GM19328 (cell line): ENCODE results near the gene GINS3.
A peak's percentile ranks its signal among the peaks of the same experiment; 100 is the strongest.

ENCODE experiments used
- ATAC-seq: cut with Tn5 transposase; IDR thresholded peaks from one replicate; pipeline ENCODE4 v1.9.1; 2021; ENCODE audit warnings: mild to moderate bottlenecking, moderate library complexity; ENCODE audit not compliant: unreplicated experiment

Gene GINS3

DNA sequence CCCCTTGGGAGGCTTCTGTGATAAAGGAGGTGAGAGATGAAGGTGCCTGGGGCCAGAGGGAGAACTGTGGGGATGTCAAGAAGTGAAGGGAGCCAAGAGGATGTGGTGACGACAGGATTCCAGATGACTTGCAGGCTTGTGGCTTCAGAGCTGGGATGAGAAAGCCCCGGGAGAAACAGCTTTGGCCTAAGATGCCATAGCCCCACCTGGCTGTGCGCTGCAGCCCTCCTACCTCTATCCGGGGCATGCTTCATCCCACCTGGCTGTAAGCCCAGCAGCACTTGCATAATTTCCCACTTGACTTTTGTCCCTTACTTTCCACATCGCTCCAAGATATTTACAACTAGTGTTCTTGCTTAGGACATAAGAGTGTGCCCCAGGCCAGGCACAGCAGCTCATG is 29.3 kb downstream of the GINS3 start:
- no peak for ATAC-seq

DNA sequence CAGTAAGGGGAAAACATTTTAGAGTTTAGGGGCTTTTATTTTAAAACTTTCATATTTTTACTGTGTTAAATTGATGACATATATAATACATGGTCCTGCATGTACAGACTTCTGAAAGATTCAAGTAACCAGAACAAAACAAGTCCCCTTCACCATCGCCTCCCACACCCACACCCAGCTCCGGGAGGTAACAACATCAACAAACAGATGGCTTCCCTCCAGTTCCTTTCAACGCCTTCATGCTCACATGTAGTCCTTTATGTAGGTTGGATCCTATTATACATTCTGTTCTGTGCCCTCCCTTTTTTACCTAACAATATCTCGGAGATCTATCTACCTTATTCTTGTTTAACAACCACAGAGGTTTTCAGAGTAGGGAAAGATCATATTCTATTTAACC is 30.5 kb downstream of the GINS3 start:
- no peak for ATAC-seq

DNA sequence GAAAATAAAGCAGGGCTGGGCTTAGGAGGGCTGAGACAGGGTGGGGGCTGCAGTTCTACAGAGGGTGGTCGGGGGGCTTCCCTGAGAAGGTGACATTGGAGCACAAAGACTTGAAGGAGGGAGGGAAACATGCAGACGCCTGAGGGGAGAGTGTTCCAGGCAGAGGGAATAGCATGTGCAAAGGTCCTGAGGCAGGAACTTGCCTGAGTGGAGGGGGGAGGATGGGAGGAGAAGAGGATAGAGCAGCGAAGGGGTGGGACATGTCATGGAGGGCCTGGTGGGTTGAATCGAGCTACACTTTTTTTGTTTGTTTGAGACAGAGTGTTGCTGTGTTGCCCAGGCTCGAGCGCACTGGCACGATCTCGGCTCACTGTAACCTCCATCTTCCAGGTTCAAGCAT is 33.0 kb downstream of the GINS3 start:
- no peak for ATAC-seq

DNA sequence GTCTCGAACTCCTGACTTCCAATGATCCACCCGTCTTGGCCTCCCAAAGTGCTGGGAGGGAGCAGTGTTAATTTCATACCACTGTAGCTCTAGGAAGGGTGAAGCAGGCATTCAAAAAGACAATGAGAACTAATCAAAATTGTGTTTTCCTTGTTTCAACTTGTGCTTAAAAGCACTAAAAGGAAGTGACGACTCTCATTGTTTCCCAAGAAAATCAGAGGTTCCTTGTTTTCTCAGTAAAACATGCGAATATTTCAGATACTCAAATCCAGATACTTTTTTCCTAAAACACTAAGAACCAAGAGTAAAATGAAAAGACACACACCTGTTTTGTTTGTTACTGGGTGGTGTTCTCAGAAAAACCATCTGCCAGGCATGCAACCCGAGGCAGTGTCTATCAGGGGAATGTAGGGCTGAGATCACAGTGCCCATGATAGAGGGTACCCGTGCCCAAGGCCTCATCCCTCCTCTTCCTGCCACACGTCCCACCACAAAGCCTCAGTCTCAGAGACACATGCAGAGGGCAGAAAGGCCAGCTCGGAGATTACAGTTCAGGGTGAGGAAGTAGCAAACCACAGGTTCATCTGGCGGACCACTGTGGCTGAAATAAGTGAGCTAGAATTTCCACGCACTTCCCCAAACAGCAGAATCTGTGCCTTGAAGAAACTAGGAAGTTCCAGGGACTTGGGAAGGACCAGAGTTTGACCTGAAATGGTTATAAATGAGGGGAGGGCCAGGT is 33.7 kb downstream of the GINS3 start:
- peak; percentile 80 for ATAC-seq

DNA sequence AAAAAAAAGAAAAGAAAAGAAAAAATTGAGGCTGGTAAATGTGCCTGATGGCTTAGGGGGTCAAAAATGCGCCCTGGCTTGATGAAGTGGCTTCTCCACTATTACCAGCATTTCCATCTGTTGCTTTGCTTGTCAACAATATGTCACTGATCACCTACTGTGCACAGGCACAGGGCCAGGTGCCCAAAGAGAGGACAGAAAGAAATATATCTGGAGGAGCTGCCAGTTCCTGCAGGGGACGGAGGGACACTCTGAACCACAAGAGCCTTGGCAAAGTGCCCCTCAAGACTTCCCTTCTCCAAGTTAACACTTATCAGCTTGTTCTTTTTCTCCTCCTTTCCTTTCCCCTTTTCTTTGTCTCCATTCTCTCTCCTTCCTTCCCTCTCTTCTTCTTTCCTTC is 34.7 kb downstream of the GINS3 start:
- no peak for ATAC-seq

DNA sequence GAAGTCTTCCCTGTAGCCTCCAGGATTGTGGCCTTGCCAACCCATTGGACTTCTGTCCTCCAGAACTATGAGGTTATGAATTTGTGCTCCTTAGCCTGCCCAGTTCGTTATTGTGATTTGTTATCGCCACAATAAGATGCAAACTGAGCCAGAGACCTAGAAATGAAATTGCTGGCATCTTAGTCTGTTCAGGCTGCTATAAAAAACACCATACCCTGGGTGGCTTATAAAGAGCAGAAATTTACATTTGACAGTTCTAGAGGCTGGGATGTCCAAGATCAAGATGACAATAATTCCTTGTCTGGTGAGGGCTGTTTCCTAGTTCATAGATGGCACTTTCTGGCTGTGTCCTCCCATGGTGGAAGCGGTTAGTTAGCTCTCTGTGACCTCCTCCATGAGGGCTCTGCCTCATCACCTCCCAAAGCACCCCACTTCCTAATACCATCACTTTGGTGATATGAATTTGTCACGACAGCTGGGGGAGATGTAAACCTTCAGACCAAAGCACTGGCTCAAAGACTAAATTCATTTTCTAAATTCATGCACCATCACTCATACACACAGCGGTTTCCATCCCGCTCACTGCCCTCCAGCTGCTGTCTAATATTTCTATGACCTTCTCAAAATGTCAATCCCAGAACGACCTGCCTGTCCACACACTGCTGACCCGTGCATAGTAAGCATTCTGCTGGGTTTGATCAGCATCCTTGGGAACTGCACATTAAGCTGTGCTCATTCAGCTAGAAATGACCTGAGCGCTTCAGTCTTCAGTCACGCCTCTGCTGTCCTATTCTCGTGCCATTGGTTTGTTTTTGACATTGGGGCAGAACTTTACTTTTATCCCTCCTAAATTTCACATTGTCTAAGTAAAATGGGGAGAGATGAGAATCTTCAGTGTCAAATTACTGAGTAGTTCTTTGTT is 36.6 kb downstream of the GINS3 start:
- ATAC-seq: no peak

DNA sequence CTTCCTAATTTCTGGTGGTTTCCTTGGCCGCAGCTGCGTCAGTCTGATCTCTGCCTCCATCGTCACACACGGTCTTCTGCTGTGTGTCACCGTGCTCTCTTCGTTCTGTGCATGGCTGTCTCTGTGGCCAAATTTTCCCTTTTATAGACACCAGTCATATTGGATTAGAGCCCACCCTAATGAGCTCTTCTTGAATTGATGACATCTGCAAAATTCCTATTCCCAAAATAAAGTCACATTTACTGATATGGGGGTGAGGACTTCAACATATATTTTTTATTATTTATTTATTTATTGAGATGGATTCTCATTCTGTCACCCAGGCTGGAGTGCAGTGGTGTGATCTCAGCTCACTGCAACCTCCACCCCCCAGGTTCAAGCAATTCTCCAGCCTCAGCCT is 38.4 kb downstream of the GINS3 start:
- no peak for ATAC-seq

DNA sequence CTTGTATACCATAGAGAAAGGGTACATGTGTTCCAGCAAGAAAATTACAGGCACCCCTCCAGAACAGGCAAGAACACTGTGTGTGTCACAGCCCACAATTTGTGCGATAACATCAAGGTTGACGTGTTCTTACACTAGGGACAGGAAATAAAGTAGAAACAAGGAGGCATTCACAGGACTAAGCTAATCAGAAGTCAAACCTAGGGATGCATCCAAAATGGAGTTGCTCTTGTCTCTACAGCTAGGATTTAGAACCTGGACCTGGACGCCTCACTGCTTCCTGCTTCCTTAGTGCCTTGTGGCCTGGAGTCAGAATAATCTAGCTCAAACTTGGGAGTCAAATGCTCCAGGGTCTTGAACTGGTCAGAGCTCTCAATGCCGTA is 41.3 kb downstream of the GINS3 start:
- no peak for ATAC-seq

DNA sequence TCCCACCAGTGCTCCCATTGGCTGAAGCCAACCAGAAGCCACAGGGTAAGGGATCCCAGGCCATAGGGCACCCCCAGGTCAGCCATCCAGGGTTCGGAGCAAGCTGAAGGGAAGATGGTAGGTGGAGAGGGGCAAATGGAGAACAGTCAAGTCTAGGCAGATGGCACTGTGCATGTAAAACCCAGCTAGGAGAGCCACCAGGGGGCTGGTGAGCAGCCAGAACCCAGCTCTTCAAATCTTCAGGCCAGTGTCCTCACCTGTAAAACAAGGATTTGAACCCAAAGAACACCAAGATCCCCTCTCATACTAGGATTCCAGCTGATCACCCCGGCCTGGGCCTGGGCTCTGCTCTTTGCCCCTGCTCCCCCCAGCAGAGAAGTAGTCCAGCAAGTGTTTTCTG is 43.5 kb downstream of the GINS3 start:
- ATAC-seq: no peak

DNA sequence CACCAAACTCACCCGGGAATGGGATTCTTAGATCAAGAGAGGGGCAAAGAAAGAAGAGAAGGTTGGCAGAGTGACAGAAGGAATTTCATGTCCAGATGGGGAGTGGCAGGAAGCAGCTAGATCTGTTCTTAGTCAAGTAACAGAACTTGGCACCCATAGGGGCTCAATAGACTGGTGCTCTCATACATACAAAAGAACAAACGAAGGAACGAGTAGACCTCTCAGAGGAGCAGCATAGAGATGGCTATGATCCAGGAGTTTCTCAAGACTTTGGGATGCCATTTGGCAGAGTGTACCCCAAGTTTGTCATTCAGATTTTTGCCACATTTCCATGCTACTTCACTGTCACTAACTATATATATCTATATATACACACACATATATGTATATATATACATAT is 47.9 kb downstream of the GINS3 start:
- no peak for ATAC-seq

DNA sequence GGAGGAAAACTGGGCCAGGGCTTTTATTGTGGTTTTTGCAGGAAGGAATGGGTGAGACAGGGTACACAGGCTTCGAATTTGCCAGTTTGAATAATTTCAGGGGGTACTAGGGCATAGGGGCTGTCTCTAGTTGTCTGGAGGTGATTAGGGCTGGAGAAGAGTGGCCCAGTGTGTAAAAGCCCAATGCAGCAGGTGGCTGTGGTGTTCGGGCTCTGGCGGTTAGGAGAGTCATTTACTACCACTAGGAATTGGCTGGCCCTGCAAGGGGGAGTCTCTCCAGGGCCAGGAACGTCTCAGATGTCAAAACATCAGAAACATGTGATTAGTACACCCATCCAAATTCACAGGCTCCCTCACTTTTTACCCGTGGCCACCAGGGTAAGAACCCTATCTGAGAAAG is 50.3 kb downstream of the GINS3 start:
- ATAC-seq: no peak

DNA sequence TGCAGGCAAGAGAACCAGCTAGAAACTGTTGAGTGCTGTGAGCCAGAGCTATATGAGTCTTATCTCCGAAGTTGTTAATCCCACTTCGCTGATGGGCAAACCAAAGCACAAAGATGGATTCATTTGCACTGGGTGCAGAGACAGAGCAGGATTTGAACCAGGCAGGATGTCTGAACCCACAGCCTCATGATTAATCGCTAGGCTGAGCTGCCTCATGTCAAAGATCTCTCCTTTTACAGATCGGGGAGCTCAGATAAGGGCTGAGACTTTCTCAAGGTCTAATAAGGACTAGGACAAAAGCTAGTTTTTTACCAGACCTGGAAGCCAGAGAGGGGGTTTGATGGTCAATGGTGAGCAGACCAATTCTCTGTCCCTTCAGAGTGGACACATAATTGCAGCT is 51.5 kb downstream of the GINS3 start:
- ATAC-seq: no peak

DNA sequence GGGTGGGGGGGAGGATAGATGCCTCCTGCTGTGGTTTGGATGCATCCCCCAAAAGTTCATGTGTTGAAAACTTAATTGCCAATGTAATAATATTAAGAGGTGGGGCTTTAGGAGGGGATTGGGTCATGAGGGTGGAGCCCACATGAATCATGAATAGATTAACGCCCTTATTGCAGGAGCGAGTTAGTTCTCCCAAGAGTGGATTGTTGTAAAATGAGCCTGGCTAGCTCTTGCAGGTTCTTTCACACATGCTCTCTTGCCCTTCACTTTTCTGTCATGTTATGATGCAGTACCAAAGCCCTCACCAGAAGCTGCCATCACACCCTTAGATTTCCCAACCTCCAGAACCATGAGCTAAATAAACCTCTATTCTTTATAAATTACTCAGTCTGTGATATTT is 52.0 kb downstream of the GINS3 start:
- ATAC-seq: no peak

DNA sequence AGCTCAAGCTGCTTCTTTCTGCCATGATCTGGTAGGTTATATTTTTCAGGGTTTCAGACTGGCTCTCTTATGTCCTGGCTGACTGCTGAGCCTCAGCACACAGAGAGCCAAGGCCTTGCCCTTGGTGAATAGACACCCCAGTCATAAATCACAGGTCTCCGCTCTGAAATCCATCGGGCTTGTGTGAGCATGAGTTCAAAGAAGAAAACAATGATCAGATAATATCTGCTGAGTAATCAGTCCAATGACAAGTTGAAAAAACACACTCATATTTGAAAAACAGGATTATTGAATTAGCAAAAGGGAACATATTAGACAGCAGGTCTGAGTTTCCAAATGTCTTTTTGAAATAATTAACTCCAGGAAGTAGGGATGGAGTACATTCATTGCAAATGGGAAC is 56.6 kb downstream of the GINS3 start:
- no peak for ATAC-seq

DNA sequence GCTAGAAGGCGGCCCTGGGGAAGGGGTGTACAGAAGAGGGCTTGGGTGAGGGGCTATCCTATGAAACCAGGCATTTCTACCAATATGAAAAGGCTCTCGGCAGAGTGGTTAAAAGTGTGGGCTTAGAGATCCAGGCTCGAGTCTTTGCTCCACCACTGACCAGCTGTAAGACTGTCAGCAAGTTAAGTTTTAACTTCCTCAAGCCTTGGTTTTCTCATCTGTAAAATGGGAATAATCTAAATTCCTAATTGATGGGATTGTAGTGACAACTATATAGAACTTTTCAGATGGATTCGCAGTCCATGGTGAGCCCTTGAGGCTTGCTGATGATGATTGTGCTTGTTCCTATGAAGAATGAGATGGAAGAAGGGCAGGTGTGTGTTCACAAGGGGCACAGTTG is 57.0 kb downstream of the GINS3 start:
- no peak for ATAC-seq

DNA sequence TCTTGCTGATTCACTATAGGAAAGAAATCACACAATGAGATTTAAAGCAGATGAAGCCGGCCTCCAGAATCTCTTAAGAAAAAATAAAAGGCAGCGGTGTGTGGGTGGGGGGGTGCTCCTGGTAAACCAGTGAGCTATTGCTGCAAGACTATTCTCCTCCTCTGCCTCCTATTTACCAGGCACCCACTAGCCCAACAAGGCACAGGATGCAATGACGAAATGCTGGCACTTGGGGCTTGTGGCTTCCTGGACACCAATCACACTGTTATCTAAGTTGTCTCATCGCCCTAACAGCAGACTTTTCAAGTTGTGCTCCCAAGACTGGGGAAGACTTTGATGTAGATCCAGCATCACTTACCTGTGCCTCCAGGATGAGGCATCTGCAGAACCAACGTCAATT is 57.5 kb downstream of the GINS3 start:
- no peak for ATAC-seq

DNA sequence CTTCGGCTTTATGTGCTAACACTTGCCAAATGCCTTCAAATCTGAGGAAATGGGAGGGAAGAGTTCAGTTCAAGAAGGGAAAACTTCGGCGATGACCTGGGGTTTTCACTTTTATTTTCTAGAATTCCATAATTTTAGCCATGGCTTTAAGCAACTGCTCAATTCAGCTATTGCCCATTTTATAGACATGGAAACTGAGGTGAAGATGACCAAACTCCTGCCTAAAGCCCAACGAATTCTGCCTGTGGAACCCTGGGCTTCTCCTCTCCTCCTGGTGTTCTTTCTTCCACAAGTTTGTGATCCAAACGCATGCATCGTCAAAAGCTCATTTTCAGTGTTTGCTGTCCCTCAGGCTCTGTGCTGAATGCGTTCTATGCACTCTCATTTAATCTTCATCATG is 58.3 kb downstream of the GINS3 start:
- ATAC-seq: no peak

DNA sequence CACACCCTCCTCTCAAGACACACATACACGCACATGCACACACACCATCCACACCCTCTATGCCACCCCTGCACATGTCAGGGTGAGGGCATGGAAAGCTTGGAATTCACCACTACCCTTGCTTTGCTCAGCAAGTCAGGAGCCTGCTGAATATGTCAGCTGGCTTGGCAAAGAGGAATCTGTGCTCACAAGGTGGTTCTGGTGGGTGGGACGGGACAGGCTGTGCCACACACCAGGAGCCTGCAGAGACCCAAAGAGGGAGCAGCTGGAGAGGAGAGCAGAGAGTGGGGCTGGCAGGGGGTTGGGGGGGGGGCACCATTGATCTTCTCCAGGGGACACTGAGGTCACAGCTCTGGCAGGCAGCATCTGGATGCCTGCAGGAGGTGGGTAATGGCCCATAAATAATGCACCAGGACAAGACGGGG is 59.0 kb downstream of the GINS3 start:
- ATAC-seq: no peak

DNA sequence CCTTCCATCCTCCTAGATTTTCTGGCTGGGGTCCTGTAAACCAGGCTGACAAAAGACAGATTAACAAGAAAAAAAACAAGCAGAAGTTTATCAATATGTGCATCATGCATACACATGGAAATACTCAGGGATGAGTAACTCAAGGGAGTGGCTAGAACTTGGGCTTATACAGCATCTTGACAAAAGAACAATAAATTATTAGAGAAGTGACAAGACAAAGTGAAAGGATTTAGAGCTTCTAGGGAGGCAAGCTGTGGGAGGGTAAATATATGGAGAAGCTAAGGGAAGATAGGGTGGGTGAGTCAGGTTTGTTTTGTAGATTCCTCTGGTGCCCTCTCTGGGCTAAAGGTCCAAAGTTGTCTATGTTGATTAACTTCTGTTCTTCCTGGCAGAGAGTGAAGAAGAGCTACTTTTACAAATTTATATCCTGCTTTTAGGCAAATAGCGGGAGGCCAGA is 59.7 kb downstream of the GINS3 start:
- no peak for ATAC-seq

DNA sequence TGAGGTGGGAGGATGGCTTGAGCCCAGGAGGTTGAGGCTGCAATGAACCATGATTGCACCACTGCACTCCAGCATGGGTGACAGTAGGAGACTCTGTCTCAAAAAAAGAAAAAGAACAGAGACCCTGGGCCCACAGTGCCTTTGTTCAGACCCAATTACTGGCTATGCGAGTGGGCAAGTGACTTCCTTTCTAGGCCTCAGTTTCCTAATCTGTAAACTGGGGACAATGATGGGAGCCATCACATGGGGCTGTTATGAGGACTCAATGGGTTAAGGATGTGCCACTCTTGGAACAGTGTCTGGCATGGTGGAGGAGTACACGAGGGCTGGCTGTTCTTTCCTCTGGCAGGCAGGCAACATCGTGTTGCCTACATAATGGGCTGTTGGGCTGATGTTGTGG is 60.4 kb downstream of the GINS3 start:
- ATAC-seq: no peak

DNA sequence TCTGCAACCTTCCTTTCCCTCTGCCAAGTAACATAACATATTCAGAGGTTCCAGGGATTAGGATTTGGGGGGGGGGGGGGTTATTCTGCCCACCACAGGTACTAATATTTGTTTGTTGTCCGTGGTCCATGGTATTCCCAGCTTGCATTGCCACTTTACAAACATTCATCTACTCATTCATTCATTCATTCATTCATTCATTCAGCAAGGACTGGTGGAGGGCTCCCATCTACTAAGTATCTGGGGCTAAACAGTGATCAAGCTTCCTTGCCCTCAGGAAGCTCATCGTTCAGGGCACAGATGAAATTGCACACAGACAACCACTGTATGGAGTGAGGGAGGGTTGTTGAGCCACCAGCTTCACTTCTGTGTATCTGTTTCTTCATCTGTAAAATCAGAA is 61.9 kb downstream of the GINS3 start:
- no peak for ATAC-seq

DNA sequence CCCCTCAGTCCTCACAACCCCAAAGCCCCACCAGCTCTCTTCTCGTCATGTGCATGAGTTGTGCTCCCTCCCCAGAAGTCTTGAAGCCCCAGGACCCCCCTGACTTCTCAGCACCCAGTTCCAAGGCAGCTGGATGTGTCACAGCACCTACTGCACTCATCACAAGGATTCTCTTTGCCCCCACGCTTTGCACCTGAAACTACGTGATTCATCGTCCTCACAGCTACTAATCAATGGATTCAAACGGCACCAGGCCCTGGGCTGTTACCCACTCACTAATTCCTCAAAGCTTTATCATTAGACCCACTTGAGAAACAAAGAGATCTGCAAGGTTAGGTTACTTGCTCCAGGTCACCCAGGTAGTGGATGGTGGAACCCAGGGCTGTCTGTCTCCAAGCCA is 62.6 kb downstream of the GINS3 start:
- no peak for ATAC-seq
